Measurements from ENCODE around the gene FAM174B.

FAM174B gene

DNA sequence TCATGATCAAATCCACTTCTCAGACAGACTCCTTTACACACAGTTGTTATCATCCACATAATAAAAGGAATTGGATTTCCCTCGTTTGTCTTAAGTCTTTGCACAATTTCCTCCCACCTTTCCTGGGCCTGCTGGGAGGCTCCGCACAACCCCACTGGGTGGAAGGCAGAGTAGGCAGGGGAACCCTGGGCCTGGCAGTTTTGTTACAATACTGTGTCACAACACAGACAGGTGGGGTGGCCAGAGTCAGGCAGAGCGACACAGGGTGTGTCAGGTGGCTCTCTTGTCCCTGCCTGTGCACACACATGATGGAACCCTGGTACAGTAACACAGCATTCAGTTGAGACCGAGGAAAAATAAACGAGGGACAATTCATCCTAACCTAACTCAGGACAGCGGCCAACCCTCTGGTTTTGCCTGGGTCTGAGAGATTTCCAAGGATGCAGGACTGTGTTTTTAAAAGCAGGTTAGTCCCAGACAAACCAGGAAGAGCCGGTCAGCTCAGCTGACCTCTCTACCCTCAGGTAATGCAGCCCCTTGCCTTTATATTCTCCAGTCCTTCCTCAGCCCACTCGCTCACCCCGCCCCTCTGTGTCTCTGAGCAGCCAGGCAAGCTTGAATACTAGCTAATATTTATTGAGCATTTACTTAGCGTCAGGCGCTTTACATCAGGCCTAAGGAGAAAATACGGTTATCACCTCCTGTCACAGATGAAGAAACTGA lies 8.8 kb upstream of the FAM174B start:
- DNase-seq (ENCODE audit: low read depth in 2 of 2), result no peak

DNA sequence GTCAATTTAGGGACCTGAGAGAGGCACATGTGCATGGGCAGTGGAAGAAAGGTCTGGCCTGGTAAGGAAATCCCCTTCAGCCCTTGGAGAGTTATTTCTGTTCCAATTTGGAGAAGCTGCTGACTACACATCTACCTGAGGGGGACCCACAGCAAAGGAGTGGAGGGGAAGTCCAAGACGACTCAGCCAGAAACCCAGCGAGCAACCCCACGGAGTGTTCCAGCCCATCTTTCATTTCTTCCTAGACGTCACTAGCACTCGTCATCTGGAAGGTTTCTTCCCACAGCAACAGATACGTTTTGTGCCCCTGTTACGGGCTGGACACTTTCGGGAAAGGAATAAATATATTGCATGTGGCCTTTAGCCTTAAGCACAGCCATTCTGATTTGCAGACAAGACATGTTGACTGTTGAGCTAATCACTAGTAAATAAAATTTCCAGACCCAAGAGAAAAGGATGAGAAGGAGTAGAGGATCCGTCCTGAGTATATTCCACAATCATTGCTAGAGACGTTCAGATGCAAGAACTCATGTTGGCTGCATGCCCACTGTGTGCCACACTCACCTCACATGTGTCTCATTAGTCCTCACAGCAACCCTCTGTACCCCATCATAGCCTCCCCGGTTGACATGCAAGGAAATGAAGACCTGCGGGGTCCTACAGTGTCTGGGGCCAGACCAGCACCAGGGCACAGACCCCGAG lies 7.8 kb upstream of the FAM174B start:
- peak; percentile 2 to 11 for DNase-seq (ENCODE audit: low read depth in 2 of 2)

DNA sequence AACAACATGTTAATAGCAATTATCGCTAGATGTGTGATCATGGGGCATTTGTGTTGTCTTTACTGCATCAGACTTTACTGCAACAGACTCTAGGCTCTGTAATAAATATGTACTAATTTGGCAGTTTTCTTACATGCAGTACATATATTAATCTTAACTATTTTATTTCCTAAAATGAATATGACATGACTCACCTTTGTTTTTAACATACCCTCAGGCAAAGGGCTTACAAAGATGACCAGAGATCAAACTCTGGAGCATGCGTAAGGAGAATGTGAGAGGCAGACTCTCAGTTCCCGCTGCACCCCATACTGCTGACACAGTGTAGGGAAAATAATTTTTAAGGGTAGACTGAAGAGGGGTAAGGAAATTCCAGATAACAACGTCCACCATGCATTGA lies 7.2 kb upstream of the FAM174B start:
- DNase-seq (ENCODE audit: low read depth in 2 of 2), result no peak

DNA sequence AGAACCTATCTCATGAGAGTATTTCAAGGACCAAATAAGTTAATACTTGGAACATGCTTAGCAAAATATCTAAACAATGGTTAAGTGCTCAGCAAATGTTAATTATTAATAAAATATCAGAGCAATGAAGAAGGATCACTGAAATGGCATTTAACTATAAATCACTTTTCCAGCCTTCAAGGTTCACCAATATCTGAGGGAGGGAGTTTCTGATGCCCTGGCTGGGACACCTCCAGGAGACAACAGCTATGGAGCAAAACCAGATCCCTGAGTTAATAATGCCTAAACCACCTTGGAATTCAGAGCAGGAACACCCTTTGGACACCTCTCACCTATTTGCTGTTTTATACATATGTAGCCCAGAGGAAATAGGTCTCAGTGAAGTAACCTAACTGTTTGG lies 6.4 kb upstream of the FAM174B start:
- no peak for DNase-seq (ENCODE audit: low read depth in 2 of 2)

DNA sequence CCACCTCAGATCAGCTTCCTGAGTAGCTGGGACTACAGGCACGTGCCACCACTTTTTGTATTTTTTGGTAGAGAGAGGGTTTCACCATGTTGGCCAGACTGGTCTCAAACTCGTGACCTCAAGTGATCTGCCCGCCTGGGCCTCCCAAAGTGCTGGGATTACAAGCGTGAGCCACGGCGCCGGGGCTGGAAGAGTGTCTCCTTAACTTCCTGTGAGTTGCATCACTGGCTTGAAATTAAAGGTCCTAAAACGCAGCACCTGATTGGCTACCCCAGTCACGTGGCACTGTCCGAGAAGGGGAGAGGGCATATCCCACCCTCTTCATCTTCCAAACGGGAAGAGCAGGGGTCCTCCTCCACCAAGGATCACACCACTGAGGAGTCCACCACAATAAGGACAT lies 5.5 kb upstream of the FAM174B start:
- no peak for DNase-seq (ENCODE audit: low read depth in 2 of 2)

DNA sequence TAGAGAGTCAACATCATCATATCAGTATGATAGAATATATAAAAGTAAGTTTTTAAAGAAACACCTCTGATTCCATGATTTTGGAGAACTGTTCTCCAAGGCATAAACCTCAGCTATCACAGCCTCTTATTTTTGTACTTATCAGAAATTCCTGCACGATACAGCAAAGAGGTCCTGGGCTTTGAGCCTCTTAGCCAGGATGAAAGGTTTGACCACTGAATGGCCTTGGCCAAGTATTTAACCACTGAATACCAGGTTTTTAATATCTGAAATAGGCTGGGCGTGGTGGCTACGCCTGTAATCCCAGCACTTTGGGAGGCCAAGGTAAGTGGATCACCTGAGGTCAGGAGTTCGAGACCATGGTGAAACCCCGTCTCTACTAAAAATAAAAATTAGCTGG lies 1.9 kb upstream of the FAM174B start:
- DNase-seq (ENCODE audit: low read depth in 2 of 2), result no peak

DNA sequence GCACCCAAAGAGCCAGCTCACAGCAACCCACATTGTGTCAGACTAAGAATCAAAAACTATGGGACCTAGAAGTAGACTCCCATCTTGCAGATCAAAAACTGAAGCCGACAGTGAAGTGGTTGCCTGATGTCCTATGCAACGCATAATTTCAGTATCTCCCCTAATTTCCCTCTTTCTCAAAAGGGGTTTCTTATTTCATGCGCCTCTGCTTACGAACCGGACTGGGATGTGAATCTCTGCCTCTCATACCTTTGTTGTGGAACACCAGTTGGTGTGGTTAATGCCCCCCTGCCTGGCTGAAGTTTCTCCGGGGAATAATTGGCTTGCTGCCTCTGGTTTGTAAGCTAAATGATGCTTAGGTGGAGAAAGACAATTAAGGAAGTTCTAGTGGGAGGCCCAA lies 514 bp upstream of the FAM174B start:
- DNase-seq (ENCODE audit: low read depth in 2 of 2), result no peak

DNA sequence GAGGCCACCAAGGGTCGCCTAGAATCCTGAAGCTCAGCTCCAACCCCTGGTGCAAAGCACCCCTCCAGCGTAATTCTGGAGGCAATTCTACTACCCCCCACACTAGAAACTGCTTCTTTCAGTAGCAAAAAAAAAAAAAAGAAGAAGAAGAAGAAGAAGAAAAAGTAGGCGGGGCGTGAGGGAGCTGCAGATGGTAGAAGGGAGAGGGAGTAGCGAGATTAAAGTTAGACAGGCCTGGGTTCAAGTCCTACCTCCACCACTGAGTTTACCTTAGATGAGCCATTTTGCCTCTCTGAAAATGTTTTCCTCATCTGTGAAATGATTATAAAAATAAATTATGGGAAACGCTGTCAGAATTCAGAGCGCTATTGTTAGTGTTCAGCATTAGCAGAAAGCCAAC lies 913 bp downstream of the FAM174B start:
- no peak for DNase-seq (ENCODE audit: low read depth in 2 of 2)

DNA sequence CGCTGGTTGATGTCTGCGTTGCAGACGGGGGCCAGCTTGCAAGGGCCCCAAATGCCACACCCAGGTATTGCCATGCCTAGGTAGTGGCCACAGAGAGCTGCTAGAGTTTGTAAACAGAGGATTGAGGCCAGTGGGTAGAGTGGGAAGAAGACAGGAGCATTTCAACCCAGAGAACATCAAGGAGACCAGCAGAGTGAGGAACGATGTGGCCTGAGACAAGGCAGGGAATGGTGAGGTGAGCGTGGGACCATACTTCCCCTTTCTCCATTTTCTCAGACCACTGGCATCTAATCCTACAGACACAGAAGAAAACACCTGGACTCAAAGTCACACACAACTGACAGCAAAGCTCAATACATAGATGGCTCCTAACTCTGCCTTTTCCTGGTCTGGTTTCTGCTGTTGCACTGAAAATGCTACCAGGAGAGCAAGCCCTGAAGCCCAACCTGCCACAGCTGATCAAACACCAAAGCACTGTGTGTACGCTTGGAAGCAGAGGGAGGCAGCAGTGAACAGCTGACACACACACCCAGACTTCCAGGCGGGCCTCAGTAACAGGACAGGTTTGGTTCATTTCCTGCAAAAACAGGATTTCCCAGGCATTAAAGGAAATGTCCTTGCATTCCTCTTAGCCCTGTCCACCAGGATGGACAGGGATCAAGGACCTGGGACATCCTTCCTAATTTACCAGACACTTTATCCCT lies 1.6 kb downstream of the FAM174B start:
- no peak for DNase-seq (ENCODE audit: low read depth in 2 of 2)

DNA sequence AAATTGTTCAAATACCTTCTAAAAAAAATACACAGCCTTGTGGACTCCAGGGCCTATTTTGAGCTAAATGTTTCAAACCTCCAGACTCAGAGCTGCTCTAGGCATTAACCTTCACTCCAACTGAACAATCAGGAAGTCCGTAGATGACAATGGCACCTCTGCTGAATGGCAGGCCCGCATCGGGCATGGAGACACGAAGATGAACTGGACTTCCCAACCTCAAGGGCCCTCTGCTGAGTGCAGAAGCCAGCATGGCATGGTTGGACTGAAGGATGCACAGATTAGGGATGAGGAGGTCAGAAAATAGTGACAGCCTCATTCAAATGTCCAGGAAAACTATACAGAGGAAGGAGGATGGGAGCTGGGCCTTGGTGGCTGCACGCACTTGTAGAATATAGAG lies 2.2 kb downstream of the FAM174B start:
- no peak for DNase-seq (ENCODE audit: low read depth in 2 of 2)

DNA sequence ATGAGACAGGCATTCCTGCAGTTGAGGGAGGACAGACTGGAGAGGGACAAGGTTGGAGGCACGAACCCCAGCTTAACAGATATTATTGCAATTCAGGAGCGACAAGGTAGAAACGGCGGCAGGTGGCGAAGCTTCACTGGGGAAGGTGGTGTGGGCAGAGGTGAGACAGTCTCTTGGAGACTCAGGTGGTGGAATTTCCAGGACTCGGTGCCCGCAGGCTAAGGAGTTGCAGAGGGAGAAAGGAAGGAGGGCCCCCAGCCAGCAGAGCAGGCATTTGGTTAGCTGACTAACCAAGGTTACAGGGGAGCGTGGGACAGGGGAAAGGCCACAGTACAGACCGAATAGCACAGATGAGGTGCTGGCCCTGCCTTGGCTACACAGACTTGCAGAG lies 3.0 kb downstream of the FAM174B start:
- DNase-seq (ENCODE audit: low read depth in 2 of 2), result no peak

DNA sequence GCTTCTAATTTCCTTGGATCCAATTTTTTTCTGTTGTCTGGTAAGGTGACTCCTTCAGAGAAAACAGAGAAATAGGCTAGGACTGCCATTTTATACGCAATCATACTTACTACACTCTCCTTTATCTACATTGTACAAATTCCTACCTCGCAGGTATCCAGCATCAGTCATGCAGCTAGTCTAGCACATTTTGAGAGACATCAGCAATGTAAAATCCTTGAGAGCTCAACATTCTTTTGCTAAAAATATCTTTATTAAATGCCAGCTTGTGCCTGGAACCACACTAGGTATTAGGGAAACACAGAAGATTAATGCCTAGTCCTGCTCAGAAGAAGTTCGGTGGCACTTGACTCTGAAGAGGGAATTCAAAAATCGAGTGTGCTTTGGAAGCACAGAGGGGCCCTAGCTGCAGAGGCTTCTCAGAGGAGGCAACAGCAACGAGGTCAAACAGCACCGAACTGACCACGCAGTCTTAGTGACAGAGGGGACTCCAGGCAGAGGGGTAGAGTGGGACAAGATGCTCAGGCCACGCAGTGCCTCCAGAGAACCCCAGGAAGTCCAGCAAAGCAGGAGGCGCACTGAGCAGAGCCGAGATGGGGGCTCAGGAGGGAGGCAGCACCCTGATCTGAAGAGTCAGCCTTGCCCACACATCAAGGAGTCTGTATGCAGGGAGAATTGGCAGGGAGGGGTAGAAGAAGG lies 3.5 kb downstream of the FAM174B start:
- DNase-seq (ENCODE audit: low read depth in 2 of 2), result no peak

DNA sequence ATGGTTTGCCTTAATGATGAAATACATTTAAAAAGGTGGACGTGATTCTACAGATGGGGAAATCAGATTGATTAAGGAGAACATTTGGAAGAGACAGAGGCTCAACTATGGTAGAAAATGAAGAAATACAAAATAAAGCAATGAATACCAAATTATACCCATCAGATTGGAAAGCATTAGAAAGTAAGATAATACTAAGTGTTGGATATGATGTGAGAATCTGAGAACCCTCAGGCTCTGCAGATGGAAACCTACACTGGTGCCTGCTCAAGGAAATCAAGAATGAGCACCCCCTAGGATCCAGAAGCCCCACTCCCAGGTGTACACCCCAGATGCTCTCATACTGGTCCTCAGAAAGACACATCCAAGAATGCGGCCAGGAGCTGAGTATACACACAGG lies 4.6 kb downstream of the FAM174B start:
- DNase-seq (ENCODE audit: low read depth in 2 of 2), result no peak

DNA sequence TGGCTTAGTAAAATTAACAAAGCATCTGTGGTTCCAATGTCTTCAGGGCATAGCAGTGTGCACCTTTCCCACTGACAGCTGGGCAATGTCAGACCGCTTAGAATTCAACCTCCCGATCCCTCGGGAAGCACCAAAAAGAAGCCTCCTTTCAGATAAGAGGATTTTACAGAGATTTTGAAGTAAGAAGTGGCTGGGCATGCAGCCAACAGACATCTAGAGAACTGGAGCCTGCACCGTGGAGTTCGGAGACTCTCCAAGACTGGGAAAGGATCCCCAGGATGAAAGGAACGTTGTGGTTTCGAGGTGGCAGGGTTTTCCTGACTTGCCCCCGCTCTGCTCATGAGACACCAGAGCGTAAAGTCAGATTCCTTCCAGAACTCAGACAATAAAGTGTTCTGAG lies 5.3 kb downstream of the FAM174B start:
- no peak for DNase-seq (ENCODE audit: low read depth in 2 of 2)

DNA sequence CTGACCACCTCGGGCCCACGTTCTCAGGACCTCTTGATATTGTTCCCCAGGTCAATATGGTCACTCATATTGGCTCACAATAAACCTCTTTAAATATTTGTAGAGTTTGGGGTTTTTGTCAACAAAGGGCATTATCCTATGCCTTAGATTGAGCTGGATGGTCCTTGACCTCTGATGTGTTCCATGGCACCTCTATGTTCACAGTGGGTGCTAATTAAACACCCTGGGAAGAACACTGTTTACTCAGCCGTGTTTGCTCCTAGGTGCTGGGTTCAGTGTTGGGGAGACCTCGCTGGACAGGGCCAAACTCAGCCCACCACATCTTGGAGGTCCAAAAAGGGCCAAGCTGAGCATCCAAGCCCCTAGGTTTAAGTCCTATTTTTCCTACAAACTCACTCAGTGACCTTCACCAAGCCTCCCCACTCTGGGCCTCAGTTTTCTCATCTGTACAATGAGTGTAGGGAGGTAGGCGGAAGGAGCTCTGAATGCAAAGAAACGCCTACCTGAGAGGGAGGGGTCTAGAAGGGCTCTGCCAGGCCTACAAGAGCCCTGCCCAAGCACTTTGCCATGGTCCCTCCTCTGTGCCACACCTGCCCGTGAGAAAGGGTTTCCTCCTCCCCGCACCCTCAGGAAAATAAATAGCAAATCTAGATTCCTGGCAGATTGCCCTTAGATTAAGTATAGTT lies 7.2 kb downstream of the FAM174B start:
- DNase-seq (ENCODE audit: low read depth in 2 of 2), result no peak

DNA sequence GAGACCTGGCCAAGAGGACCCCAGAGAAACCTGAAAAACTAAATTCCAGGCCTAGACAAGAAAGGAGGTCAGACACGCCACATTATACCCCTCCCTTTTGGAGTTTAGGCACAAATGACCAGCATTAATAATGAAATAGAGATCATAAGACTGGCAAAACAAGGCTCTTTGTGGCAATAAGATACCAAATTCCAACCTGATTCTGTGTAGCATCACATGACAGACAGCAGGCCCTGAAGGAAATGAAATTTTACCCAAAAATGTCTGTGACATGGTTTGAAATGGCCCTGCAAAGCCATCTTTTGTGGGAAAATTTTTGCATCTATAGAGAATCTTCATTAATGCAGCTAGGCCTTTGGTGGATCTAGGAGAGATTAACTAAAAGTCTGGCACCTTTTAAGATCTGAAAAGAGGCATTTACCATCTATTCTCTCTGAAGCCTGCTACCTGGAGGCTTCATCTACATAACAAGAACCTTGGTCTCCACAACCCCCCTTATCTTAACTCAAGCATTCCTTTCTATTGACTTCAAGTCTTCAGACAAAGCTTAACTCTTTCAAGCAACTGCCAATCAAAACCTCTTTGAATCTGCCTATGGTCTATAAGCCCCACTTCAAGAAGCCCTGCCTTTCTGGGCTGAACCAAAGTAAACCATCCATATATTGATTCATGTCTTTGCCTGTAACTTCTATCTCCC lies 8.0 kb downstream of the FAM174B start:
- DNase-seq (ENCODE audit: low read depth in 2 of 2), result no peak

DNA sequence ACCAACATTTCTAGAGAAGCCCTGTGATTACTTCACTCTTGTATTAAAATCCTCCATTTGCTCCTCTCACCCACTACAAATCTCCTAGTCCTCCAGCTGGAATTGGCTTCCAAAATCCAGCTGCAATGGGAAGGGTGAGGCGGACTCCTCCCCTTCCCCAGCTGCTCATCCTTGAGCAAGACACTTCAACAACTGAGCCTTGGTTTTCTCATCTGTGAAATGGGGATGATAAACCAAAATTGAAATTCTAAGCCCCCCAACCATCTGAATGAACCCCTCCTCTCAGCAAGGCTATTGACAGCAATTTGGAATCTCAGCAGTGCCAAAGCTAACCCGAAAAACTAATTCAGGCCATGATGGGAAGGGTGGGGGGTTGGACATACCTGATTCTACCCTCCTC lies 9.4 kb downstream of the FAM174B start:
- DNase-seq (ENCODE audit: low read depth in 2 of 2), result no peak

DNA sequence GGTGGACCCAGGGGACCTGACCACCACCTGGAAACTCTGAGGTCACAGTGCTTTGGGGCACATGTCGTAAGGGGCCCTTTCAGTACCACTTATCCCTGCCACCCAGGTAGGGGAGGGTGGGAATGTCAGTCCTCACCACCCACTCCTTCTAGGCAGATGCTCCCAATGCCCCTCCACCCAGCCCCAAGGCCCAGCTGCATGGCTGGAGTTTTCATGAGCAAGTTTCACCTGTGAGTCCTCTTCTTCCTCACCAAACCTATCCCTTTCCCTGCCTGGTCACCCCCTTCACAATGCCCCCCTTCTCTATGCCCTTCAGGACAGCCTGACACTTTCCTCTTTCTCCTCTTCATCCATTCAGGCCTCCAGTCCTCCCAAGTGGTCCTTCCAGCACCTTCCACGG lies 9.8 kb downstream of the FAM174B start:
- DNase-seq (ENCODE audit: low read depth in 2 of 2), result no peak

DNA sequence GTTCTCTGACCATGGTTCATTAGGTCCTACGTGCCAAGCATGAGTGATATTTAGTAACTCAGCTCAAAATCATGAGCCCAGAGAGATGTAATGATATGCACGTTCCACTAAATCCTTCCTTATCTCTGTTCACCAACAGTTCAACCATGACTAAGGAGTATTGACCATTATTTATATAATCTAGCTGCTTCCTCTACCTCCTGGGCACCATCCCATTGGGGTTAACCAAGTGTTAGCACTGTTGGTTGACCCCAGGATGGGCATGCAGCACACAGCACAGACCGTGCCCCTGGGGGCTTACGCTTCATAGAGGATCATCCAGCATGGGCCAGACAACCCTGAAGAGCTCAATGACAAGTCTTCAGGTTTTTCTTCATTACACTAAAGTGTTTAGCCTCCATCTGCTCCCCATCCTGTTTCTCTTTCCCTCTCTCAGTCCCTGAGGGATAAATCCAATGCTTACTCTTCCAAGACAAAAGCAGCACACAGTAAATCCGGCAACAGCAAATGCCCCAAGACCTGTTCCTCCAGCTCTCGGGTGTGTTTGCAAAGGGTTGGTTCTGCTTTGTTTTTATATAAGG lies 10.4 kb downstream of the FAM174B start:
- no peak for DNase-seq (ENCODE audit: low read depth in 2 of 2)

DNA sequence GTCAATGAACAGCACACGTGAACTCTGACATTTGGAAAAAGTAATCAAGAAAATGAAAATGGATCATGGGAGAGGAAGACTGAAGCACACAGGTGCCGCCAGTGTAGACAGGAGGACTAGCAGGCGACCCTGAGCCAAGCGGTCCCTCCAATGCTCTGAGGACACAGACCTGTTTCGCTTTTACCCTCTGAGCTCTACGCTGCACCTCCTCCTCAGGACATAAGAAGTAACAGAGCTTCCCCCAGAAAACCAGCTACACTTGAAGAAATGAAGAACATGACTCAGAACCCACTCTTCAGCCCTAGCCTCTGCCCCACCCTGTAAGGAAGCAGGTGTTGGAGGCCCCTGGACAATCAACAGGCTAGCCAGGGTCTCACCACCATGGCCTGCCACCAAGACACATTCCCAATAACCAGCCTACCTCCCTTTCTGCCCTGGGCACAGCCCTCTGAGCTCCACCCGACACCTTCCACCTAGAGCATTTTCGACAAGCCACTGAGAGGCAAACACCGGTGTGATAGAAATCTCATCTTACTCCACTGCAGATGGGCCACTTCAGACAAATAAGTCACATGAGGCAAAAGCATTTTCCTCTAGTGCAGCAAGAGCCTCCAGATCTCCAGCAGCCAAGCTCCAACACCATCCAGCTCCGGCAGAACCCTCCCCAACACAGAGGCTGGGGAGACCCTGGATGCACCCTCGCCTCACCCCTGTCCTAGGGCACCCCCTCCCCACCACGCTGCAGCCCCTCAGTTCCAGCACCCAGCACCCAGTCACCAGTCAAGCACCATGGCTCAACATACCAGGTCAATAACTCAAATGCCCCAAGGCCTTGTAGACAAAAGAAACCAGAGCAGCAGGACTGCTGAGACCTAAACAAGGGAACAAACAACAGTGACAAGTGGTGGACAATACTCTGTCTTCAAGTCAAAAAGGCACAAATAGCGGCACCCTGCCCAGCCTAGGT lies 11.4 kb downstream of the FAM174B start:
- DNase-seq (ENCODE audit: low read depth in 2 of 2), result no peak
